Upper lobe of left lung (tissue), 4 donors: Measurements from ENCODE around the gene PRRX1.

Experiments used
- CTCF ChIP-seq, 6 experiments: fragments of 450-650 bp in 4 of 6; fragments of 200-600 bp in 2 of 6; sonication (generic) in 2 of 6; IDR thresholded peaks; one replicate each; pipeline ENCODE4 v1.5.1; 2016 to 2019; ENCODE audit warnings: antibody characterized with exemption in 6 of 6
- EP300 ChIP-seq, 4 donors: sonication (generic); formaldehyde crosslinking; IDR thresholded peaks; one replicate each; pipeline ENCODE4 v1.5.1; 2017; ENCODE audit warnings: antibody characterized with exemption in 4 of 4, control low read depth in 2 of 4
- POLR2A ChIP-seq, 4 donors: fragments of 450-650 bp; IDR thresholded peaks; one replicate each; pipeline ENCODE4 v1.5.1; 2016 to 2017; ENCODE audit warnings: antibody characterized with exemption in 4 of 4, mild to moderate bottlenecking in 2 of 4
- POLR2AphosphoS5 ChIP-seq, 2 donors: sonication (generic); formaldehyde crosslinking; IDR thresholded peaks; one replicate each; pipeline ENCODE4 v1.5.1; 2017; ENCODE audit warnings: antibody characterized with exemption in 2 of 2

GRCh38 chr1:170770254-170770653, 106.3 kb downstream of the PRRX1 start:
- TF ChIP-seq EP300 (IDR thresholded peaks at IDR 0.05) (no peak), CTCF (IDR thresholded peaks at IDR 0.05) (no peak), POLR2AphosphoS5 (IDR thresholded peaks at IDR 0.05) (no peak), POLR2A (IDR thresholded peaks at IDR 0.05) (no peak)
